SK-N-SH treated with all-trans-retinoic acid at 6 μM for 48 hours (cell line): Measurements from ENCODE around the gene ARIH2.
A peak's percentile ranks its signal among the peaks of the same experiment; 100 is the strongest.

Source experiments
- ATAC-seq: fragments of 200-7000 bp; cut with Tn5 transposase; 3 replicates; pipeline ENCODE4 v1.9.1; 2020; ENCODE audit warnings: mild to moderate bottlenecking, moderate library complexity
- ARNTL ChIP-seq: fragments of 450-650 bp; formaldehyde crosslinking; IDR thresholded peaks from 2 replicates; pipeline ENCODE4 v1.5.0; 2020; ENCODE audit warnings: low read depth, mild to moderate bottlenecking, moderate library complexity, borderline replicate concordance
- BACH2 ChIP-seq: fragments of 250-450 bp; sonication (Bioruptor Pico); IDR thresholded peaks from 2 replicates; pipeline ENCODE4 v1.9.0; 2021; ENCODE audit warnings: mild to moderate bottlenecking, borderline replicate concordance
- CSDC2 ChIP-seq: fragments of 250-450 bp; sonication (Bioruptor Pico); IDR thresholded peaks from 2 replicates; pipeline ENCODE4 v1.5.0; 2020; ENCODE audit warnings: mild to moderate bottlenecking, moderate library complexity
- ESRRG ChIP-seq: fragments of 250-450 bp; sonication (Bioruptor Pico); IDR thresholded peaks from 2 replicates; pipeline ENCODE4 v1.6.1; 2021; ENCODE audit warnings: mild to moderate bottlenecking
- GLIS3 ChIP-seq: fragments of 250-450 bp; sonication (Bioruptor Pico); IDR thresholded peaks from 2 replicates; pipeline ENCODE4 v1.5.0; 2020; ENCODE audit warnings: mild to moderate bottlenecking, moderate library complexity
- ISL1 ChIP-seq: fragments of 250-450 bp; sonication (Bioruptor Pico); IDR thresholded peaks from 2 replicates; pipeline ENCODE4 v2.1.2; 2022; ENCODE audit warnings: mild to moderate bottlenecking, moderate library complexity
- OSR1 ChIP-seq: fragments of 250-450 bp; sonication (Bioruptor Pico); IDR thresholded peaks from 2 replicates; pipeline ENCODE4 v1.8.0; 2022; ENCODE audit warnings: moderate library complexity, mild to moderate bottlenecking, inconsistent platforms
- PPARA ChIP-seq: fragments of 250-450 bp; sonication (Bioruptor Pico); IDR thresholded peaks from 2 replicates; pipeline ENCODE4 v1.5.0; 2020; ENCODE audit warnings: mild to moderate bottlenecking, borderline replicate concordance
- RARB ChIP-seq: fragments of 250-450 bp; sonication (Bioruptor Pico); IDR thresholded peaks from 2 replicates; pipeline ENCODE4 v1.8.0; 2021; ENCODE audit warnings: mild to moderate bottlenecking, moderate library complexity
- SNAI2 ChIP-seq: fragments of 250-450 bp; sonication (Bioruptor Pico); IDR thresholded peaks from 2 replicates; pipeline ENCODE4 v1.5.0; 2020; ENCODE audit warnings: mild to moderate bottlenecking, moderate library complexity
- TCF4 ChIP-seq: fragments of 250-450 bp; sonication (Bioruptor Pico); IDR thresholded peaks from 2 replicates; pipeline ENCODE4 v1.8.0; 2021; ENCODE audit warnings: mild to moderate bottlenecking, moderate library complexity, borderline replicate concordance
- TOX ChIP-seq: fragments of 250-450 bp; sonication (Bioruptor Pico); IDR thresholded peaks from 2 replicates; pipeline ENCODE4 v1.8.0; 2021; ENCODE audit warnings: mild to moderate bottlenecking, moderate library complexity, borderline replicate concordance
- ZC3H10 ChIP-seq: fragments of 250-450 bp; sonication (Bioruptor Pico); IDR thresholded peaks from 2 replicates; pipeline ENCODE4 v1.5.1; 2021; ENCODE audit warnings: mild to moderate bottlenecking, moderate library complexity
- ZFP3 ChIP-seq: fragments of 250-450 bp; sonication (Bioruptor Pico); IDR thresholded peaks from 2 replicates; pipeline ENCODE4 v1.5.0; 2020; ENCODE audit warnings: mild to moderate bottlenecking, moderate library complexity
- ZFP30 ChIP-seq: fragments of 450-650 bp; formaldehyde crosslinking; IDR thresholded peaks from 2 replicates; pipeline ENCODE4 v1.5.0; 2022; ENCODE audit warnings: mild to moderate bottlenecking, moderate library complexity
- ZNF565 ChIP-seq: fragments of 450-650 bp; formaldehyde crosslinking; conservative IDR thresholded peaks from 2 replicates; pipeline ENCODE4 v1.5.0; 2020; ENCODE audit warnings: low read depth, mild to moderate bottlenecking, moderate library complexity
- ZNF70 ChIP-seq: fragments of 450-650 bp; formaldehyde crosslinking; IDR thresholded peaks from 2 replicates; pipeline ENCODE4 v1.5.0; 2020; ENCODE audit warnings: mild to moderate bottlenecking, moderate library complexity
- ZNF8 ChIP-seq: fragments of 450-650 bp; formaldehyde crosslinking; IDR thresholded peaks from 2 replicates; pipeline ENCODE4 v1.5.0; 2020; ENCODE audit warnings: mild to moderate bottlenecking, moderate library complexity
- TF ChIP-seq, protein P1 (sequence below): fragments of 250-450 bp; sonication (Bioruptor Pico); IDR thresholded peaks from 2 replicates; pipeline ENCODE4 v1.8.0; 2020; ENCODE audit warnings: mild to moderate bottlenecking, moderate library complexity, borderline replicate concordance
- TF ChIP-seq, protein P2 (sequence below): fragments of 250-450 bp; sonication (Bioruptor Pico); IDR thresholded peaks from 2 replicates; pipeline ENCODE4 v1.8.0; 2021; ENCODE audit warnings: low read depth, mild to moderate bottlenecking, moderate library complexity, borderline replicate concordance
- TF ChIP-seq, protein P3 (sequence below): fragments of 250-450 bp; sonication (Bioruptor Pico); IDR thresholded peaks from 2 replicates; pipeline ENCODE4 v1.5.1; 2020; ENCODE audit warnings: low read depth, mild to moderate bottlenecking, moderate library complexity
- TF ChIP-seq, protein P4 (sequence below): fragments of 250-450 bp; sonication (Bioruptor Pico); IDR thresholded peaks from 2 replicates; pipeline ENCODE4 v1.5.0; 2020; ENCODE audit warnings: mild to moderate bottlenecking, moderate library complexity
- TF ChIP-seq, protein P5 (sequence below): fragments of 250-450 bp; sonication (Bioruptor Pico); IDR thresholded peaks from 2 replicates; pipeline ENCODE4 v1.5.1; 2021; ENCODE audit warnings: mild to moderate bottlenecking, moderate library complexity

Gene ARIH2

DNA sequence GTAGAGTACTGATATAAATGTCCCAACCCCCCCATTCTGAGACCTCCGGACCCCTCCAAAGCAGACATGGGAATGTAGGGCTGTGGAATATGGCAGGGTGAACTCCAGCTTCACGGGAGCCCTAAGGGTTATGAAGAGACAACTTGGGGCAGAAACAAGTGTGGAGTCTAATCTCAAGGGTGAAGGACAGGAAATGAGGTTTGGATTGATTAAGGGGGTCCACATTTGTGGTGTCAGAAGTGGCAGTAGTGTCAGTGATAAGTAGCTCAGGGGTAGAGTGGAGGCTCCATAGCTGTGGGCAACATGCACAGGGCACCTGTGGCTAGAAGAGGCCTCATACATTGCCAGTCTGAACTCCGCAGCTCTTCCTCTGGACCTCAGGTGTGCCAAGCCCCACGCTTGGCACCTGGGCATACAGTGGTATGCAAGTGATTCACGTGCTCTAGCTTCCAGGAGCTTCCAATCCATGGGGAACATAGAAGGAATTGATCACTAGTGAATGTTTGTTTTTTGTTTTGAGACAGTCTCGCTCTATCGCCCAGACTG is 67.3 kb downstream of the ARIH2 start:
- no peak for TF ChIP-seq BACH2
- no peak for TF ChIP-seq ISL1
- TF ChIP-seq, protein P1, sequence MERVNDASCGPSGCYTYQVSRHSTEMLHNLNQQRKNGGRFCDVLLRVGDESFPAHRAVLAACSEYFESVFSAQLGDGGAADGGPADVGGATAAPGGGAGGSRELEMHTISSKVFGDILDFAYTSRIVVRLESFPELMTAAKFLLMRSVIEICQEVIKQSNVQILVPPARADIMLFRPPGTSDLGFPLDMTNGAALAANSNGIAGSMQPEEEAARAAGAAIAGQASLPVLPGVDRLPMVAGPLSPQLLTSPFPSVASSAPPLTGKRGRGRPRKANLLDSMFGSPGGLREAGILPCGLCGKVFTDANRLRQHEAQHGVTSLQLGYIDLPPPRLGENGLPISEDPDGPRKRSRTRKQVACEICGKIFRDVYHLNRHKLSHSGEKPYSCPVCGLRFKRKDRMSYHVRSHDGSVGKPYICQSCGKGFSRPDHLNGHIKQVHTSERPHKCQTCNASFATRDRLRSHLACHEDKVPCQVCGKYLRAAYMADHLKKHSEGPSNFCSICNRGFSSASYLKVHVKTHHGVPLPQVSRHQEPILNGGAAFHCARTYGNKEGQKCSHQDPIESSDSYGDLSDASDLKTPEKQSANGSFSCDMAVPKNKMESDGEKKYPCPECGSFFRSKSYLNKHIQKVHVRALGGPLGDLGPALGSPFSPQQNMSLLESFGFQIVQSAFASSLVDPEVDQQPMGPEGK (CRISPR knock-in tag), result no peak
- TF ChIP-seq TOX (CRISPR knock-in tag), result no peak
- TF ChIP-seq ZNF70 (CRISPR knock-in tag), result no peak
- no peak for TF ChIP-seq ZNF565
- no peak for TF ChIP-seq ESRRG
- TF ChIP-seq TCF4, result no peak
- TF ChIP-seq ZFP30 (CRISPR knock-in tag), result no peak
- no peak for TF ChIP-seq ZFP3 (CRISPR knock-in tag)
- TF ChIP-seq ZNF8, result no peak
- no peak for TF ChIP-seq ZC3H10 (CRISPR knock-in tag)
- TF ChIP-seq, protein P2, sequence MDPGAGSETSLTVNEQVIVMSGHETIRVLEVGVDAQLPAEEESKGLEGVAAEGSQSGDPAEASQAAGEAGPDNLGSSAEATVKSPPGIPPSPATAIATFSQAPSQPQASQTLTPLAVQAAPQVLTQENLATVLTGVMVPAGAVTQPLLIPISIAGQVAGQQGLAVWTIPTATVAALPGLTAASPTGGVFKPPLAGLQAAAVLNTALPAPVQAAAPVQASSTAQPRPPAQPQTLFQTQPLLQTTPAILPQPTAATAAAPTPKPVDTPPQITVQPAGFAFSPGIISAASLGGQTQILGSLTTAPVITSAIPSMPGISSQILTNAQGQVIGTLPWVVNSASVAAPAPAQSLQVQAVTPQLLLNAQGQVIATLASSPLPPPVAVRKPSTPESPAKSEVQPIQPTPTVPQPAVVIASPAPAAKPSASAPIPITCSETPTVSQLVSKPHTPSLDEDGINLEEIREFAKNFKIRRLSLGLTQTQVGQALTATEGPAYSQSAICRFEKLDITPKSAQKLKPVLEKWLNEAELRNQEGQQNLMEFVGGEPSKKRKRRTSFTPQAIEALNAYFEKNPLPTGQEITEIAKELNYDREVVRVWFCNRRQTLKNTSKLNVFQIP, result no peak
- no peak for TF ChIP-seq OSR1
- TF ChIP-seq SNAI2 (CRISPR knock-in tag), result no peak
- TF ChIP-seq ARNTL (CRISPR knock-in tag), result no peak
- TF ChIP-seq, protein P3, sequence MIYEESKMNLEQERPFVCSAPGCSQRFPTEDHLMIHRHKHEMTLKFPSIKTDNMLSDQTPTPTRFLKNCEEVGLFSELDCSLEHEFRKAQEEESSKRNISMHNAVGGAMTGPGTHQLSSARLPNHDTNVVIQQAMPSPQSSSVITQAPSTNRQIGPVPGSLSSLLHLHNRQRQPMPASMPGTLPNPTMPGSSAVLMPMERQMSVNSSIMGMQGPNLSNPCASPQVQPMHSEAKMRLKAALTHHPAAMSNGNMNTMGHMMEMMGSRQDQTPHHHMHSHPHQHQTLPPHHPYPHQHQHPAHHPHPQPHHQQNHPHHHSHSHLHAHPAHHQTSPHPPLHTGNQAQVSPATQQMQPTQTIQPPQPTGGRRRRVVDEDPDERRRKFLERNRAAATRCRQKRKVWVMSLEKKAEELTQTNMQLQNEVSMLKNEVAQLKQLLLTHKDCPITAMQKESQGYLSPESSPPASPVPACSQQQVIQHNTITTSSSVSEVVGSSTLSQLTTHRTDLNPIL (CRISPR knock-in tag), result no peak
- TF ChIP-seq, protein P4, sequence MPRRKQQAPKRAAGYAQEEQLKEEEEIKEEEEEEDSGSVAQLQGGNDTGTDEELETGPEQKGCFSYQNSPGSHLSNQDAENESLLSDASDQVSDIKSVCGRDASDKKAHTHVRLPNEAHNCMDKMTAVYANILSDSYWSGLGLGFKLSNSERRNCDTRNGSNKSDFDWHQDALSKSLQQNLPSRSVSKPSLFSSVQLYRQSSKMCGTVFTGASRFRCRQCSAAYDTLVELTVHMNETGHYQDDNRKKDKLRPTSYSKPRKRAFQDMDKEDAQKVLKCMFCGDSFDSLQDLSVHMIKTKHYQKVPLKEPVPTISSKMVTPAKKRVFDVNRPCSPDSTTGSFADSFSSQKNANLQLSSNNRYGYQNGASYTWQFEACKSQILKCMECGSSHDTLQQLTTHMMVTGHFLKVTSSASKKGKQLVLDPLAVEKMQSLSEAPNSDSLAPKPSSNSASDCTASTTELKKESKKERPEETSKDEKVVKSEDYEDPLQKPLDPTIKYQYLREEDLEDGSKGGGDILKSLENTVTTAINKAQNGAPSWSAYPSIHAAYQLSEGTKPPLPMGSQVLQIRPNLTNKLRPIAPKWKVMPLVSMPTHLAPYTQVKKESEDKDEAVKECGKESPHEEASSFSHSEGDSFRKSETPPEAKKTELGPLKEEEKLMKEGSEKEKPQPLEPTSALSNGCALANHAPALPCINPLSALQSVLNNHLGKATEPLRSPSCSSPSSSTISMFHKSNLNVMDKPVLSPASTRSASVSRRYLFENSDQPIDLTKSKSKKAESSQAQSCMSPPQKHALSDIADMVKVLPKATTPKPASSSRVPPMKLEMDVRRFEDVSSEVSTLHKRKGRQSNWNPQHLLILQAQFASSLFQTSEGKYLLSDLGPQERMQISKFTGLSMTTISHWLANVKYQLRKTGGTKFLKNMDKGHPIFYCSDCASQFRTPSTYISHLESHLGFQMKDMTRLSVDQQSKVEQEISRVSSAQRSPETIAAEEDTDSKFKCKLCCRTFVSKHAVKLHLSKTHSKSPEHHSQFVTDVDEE (CRISPR knock-in tag), result no peak
- TF ChIP-seq PPARA (CRISPR knock-in tag), result no peak
- TF ChIP-seq GLIS3 (CRISPR knock-in tag), result no peak
- TF ChIP-seq, all 23 proteins: peak for 0
- no peak for ATAC-seq

DNA sequence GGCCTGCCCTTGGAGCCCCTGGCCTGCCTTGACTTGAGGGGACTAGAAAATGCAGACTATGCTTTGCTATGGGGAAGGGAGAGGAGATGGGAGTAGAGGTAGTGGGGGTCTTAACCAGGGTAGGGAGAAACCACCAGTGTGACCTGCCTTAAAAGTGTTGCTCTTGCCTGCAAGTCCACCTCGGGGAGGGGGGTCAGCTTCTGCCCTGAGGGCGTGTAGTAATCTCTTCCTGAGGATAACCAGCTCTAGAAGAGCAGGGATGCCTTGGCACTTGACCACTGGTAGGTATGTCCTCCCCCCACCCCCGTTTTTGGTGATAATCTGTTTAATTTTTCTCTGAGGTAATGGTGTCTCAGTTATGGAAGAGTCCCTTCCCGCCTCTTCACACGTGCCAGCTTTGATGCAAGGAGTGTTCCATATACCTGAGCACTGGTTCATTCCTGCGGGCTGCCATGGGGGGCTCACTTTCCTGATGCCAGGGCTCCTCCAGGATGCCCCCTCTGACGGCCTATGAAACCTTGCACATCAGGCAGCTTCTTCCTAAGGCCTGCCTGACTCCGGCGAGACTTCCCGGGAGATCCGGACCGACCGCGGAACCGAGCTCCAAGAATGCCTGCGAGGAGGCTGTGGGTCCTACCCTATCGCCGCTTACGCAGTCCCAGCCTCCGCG is 70.6 kb downstream of the ARIH2 start:
- TF ChIP-seq, protein P4 (CRISPR knock-in tag), result no peak
- TF ChIP-seq ZC3H10 (CRISPR knock-in tag), result no peak
- no peak for TF ChIP-seq ARNTL (CRISPR knock-in tag)
- TF ChIP-seq ZNF565, result no peak
- no peak for TF ChIP-seq ZNF70 (CRISPR knock-in tag)
- TF ChIP-seq, protein P5, sequence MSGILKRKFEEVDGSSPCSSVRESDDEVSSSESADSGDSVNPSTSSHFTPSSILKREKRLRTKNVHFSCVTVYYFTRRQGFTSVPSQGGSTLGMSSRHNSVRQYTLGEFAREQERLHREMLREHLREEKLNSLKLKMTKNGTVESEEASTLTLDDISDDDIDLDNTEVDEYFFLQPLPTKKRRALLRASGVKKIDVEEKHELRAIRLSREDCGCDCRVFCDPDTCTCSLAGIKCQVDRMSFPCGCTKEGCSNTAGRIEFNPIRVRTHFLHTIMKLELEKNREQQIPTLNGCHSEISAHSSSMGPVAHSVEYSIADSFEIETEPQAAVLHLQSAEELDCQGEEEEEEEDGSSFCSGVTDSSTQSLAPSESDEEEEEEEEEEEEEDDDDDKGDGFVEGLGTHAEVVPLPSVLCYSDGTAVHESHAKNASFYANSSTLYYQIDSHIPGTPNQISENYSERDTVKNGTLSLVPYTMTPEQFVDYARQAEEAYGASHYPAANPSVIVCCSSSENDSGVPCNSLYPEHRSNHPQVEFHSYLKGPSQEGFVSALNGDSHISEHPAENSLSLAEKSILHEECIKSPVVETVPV (CRISPR knock-in tag), result no peak
- TF ChIP-seq ESRRG, result no peak
- TF ChIP-seq BACH2, result no peak
- TF ChIP-seq CSDC2 (CRISPR knock-in tag), result no peak
- TF ChIP-seq PPARA (CRISPR knock-in tag), result no peak
- no peak for TF ChIP-seq TCF4
- TF ChIP-seq, protein P1 (CRISPR knock-in tag), result no peak
- no peak for TF ChIP-seq RARB
- no peak for TF ChIP-seq ZNF8
- no peak for TF ChIP-seq OSR1
- no peak for TF ChIP-seq TOX (CRISPR knock-in tag)
- no peak for TF ChIP-seq ZFP30 (CRISPR knock-in tag)
- peak; percentile 6; the same call in 2 of the 3 replicates for ATAC-seq
